SHP77 (cell line): Measurements from ENCODE around the gene FXYD6.

Source experiments
- DNase-seq, 2 experiments: peaks; one replicate each; lab custom pipeline; 2025; lab: John Stamatoyannopoulos, UW

FXYD6 gene

DNA sequence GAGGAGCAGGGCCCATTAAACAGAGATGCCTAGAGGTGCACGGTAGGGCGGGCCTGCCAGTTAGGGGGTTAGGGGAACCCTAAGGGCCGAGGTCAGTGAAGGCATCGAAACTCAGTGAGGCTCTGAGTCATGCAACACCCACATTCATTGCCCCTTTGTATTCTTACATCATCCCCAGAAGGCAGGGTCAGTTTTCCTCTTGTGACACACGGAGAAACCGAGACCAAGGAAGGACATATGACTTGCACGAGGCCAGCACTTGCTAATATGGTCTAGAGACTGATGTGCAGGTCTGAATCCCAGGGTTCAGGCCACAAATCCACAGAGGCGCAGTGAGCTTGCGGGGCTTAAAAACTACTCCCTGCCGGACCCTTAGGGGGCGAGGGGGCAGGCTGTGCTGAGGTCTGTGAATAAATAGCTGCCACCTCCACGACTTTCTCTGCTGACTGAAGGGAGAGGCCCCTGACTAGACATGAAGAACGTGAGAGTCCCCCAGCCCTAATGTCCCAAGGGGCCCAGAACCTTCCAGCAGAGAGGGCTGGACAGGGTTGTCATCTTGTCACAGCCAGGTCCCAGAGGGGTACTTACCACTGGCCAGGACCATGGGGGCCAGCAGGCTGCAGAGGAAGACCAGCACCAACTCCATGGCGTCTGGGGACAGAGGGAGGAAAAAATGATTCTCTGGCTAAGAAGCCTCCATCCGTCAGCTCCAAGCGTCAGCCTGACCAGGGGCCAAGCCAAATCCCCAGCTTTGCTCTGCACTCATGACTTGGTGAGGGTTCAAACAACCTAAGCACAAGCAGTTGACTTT lies 34.1 kb downstream of the FXYD6 start:
- no peak for DNase-seq

DNA sequence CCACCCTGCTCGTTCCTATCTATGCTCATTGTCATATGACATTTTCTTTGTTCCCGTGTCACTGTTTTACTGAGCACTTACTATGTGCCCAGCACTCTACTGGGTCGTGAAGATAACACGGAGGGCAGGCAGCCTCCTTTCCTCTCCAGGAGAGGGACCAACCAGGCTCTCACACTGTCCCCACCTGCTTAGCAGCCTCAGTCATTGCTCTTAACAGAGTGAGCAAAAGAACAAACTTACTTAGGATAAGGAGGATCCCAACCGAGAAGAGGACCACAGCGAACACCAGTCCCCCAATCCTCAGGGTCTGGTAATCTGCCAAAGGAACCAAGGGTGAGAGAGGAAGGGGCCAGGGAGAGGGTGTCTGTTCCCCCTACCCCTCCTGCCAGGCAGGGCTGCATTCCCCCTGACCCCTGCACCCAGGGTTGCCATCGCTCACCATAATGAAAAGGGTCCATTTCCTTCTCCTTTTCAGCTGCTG lies 34.9 kb downstream of the FXYD6 start:
- no peak for DNase-seq

DNA sequence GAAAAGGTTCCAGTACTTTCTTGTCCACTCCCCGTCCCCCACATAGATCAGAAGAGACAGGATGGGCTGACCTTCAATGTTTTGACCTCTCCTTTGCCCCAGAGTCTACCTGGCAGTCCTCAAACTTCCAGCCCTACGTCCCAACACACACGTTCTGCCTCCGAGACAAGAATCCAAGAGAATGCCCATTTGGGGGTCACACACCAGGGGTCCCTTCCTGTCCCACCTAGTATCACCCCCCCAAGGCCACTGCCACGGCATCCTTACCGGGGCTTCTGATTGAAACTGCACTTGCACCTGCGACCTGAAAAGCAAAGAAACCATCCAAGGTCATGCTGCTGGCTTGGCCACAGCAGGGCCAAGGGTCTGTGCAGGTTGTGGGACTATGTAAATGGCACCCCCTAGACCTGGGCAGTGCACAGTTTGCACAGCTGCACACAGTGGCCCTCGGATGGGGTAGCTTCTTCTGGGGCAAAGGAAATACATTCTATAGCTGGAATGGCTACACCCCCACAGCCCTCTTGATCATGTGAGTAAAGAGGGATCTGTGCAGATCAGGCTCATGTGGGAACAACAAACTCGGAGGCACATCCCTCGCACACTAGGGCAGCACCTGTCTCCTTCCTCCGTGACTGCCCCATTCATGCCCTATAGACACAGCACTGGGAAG lies 35.4 kb downstream of the FXYD6 start:
- no peak for DNase-seq

DNA sequence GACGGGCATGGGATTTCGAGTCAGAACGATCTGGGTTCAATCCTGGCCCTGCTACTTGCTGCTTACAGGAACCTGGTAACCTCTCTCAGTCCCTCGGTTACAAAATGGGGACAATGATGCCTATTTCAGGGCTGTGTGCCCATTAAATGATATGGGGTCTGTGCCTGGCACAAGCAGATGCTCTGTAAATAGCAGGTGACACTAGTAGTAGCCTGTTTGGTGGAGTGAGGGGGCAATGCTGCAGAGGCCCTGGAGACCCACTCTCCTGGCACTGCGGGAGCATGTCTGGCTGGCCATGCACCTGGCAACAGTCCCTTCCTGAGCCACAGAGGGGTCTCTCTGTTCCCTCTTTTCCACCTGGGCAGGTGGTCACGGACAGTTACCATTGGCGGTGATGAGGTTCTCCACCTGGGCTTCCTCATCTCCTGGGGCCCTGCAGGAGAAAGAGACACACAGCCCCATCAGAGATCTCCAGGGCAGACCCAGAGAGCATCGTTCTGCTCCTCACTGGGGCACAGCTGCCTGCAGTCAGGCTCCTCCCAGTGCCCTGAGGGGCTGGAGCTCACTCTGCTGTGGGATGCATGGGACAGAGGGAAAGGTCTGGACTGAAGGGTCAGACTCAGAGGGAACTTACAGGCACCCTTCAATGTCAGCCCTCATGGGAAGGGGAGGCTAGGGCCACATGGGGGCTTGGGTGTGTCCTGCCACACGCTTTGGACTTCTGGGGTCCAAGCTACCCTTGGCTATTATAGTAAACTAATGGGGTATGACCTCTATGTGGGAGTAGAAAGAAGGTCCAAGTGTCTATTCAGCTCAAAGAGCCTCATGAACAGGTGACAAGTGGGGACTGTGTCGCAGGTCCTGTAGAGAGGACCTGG lies 36.3 kb downstream of the FXYD6 start:
- no peak for DNase-seq

DNA sequence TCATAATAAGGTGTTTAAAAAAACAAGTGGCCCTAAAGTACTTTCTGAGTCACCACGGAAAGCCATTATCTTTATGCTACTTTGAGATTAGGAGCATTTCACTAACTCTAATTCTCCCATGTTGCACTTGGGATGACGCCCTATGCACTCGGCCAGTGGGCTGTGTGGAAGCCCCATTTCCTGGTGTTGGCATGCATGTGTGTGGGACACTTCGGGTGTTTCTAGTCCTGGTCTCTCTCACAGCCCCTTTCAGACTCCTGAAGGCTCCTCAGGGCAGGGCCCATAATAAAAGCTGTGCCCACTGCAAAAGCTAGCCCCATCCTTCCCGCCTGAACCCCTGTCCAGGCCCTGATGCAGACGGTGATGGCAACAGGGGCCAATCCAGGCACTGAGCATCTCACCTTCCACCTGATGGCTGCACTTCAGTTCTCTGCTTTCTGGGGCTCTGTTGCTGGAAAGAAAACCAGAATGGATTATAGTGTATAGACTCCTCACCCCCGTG lies 37.0 kb downstream of the FXYD6 start:
- no peak for DNase-seq

DNA sequence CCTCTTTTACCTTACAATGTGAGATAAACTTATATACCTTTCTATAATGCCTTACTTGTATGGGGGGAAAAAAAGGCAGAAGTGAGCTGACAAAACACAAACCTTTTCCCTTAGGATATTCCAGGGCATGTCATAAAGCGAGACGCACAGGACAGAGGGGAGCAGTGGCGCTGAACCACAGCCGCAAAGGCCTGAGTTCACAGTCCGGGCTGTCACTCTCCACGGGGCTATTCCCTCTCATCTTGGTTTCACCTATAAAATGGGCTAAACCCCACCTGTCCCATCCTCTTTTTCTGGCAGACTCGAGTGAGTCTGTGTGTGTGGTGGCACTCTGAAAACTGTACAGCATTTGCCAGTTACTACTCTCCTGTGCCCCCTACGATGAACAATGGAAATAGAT lies 37.6 kb downstream of the FXYD6 start:
- DNase-seq, result no peak

DNA sequence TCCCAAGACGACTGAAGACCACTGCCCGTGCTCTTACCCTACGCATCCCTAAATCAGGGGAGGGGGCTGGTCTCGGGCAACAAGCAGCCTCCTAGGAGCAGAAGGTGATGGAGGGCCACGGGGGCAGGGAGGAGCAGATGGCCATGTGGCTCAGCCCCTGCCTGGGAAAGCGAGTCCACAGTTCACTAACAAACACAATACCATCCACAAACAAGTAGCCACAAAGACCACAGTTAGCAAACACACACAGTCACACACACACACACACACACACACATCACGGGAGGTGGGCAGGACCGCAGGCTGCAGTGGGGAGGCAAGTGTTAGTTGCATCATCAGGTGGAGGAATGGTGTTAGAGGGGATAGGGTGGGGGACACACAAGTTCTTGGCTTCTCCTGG lies 38.7 kb downstream of the FXYD6 start:
- DNase-seq, result no peak

DNA sequence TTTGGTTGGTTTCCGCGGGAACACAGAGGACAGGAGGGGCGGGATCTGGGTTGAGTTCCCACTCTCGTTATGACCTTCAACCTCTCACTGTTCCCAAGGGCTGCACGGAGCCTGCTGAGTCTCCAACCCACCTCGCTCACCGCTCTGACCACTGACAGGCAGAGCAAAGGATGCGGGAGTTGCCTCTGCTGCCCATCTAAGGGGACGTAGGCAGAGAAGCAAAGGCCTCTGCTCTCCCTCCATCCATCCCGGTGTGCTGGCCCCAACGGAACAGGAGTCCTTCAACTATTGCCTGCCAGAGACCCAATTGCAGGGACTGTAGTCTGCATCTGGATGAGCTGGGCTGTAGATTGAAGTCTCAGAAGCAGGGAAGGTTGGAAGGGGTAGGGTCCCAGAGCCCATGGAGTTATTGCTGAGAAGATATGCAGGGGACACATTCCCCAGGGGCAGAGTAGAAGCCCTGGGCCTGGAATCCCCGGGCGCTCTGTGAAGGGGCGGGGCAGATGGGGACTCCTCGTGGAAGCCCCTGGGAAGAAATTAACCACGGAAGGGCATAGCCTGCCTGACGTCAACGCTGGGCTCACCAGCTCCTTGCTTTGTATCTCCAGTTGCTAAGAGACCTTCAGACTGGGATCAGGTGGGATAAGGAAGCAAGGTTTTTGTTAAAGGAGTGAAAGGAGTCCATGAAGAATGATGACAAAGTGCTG lies 39.2 kb downstream of the FXYD6 start:
- no peak for DNase-seq

DNA sequence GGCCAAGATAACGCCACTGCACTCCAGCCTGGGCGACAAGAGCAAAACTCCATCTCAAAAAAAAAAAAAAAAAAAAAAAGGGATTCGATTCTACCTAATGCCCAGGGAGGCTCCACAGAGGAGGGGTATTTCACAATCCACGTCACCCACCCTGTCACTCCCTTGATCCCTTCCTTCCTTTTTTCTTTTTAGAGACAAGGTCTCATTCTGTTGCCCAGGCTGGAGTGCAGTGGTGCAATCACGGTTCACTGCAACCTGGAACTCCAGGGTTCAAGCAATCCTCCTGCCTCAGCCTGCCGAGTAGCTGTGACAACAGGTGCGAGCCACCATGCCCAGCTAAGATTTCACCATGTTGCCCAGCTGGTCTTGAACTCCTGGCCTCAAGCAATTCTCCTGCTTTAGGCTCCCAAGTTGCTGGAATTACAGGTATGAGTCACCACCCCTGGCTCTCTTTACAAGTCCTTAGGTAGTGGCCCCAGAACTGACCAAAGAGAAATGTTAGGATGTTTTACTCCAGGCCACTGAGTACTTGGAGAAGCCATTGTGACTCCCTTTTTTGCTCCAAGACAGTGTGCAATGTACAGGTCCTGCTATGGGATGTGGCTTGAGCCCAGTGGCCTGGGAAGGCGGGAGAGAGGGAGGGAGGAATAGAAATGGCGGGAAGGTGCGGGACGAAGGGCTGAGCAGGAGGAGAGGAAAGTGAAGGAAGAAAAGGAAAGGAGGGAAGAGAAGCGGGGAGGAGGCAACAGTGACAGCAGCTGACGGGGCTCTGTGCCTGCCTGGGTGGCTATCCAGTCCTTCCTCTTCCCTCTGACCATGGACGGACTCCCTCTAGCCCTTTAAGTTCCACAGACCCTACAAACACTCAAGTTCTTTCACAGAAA lies 40.1 kb downstream of the FXYD6 start:
- DNase-seq, result no peak

DNA sequence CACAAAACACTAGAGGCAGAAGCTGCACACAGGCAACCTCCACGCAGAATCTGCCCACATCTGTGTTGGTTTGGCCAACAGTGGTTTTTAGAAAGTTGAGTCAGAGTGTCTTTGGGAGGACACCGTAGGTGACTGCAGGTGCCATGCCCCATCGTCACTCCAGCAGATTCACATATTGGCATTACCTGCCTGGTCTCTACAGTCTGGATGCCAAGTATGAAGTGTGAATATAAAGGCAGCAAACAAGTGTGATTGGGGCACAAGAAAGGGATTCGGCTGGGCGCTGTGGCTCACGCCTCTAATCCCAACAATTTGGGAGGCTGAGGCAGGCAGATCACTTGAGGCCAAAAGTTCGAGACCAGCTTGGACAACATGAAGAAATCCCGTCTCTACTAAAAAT lies 40.9 kb downstream of the FXYD6 start:
- DNase-seq, result no peak

DNA sequence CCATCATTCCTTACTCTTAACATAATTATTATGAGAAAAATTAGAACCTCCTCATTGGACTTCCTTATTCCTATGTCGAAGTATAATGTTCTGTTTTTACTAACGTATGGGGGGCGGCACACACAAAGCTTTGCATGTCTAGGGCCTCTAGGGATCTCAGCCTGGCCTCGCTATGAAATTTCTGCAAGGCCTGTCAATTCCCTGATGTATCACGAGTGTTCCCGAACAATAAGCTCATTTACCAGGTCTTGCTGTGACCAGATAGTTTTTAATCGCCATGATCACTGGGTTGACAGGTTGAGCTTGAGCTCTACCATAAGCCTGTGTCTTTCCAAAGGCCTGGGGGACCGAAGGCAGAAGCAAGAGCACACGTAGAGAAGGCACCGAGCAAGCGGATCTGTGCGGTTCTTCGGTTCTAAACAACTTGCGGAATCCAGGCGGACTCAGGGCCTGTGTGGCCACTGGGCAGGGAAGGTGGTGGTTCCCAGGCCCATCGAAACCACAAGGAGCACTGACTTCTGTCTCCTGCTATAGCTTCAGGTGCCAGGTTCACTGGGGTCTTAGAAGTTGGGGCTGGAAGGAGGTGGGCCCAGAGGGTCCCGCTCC lies 41.5 kb downstream of the FXYD6 start:
- no peak for DNase-seq

DNA sequence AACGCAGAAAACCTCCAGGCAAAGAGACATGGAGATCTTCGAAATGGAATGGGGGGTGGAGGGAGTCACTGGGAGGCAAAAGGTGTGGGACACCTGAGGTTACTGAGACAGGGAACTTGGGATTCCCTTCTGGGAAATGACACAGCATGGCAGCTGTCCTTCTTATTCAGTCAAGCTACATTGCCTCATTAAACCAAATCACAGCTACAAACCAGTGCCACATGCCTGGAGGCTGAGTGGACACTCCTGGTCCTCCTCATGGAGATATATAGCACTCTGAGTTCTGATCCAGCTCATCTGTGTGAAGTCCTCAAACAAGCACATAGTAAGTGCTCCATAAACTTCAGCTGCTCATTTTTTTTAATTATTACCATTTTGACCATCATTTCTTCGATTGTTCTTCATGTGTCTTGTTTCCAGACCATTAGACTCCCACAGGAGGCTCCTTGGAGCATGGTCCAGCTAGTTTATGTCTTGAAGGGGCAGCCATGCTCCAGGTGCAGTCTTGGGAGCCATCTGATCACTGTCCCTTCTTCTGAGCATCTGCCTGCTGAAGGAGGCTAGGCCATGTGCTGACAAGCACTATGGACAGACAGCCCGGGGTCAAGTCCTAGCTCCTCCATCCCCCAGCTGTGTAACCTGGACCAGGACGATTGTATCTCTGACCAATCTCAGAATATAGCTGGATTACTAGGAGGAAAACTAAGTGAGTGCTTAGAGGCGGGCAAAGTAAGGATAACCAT lies 42.2 kb downstream of the FXYD6 start:
- no peak for DNase-seq

DNA sequence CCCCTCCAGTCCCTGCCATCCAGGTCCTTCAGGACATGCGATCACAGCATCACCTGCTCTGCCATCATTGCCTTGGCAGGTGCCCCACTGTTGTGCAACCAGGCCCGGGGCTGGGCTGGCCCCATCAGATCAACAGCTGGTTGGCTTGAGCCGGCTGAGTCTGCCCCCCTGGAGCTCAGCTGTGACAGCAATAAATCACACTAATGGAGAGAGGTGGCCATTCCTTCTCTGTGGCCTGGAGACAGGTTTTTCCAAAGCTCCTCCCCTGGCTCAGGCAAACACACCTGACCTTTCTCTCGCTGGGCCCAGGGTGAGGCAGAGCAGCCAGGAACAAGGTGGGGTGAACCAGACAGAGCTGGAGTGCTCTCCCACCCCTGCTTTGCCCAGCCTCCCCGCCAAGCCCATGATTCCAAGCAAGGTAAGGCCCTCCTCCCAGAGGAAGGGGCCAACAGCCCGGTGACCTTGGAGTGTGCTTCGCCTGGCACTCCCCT lies 43.0 kb downstream of the FXYD6 start:
- DNase-seq, result peak; percentile 71 to 86

DNA sequence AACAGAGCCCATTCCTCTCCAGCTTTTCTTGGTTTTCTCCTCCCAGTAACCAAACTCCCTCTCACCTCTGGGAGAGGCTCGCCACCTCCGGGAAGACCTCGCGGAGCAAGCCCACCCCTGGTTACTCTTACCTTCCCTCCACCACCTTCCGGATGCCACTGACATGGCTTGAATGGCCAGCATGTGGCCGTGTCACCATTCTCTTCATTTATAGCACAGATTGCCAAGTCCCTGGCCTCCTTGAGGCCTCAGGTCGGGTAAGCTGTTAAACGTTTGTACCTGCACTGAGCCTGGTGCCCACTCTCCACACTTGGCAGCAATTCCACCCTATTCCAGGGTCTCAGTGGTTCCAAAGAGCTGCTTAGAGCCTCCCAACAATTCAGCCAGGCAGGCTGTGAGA lies 43.9 kb downstream of the FXYD6 start:
- DNase-seq, result no peak

DNA sequence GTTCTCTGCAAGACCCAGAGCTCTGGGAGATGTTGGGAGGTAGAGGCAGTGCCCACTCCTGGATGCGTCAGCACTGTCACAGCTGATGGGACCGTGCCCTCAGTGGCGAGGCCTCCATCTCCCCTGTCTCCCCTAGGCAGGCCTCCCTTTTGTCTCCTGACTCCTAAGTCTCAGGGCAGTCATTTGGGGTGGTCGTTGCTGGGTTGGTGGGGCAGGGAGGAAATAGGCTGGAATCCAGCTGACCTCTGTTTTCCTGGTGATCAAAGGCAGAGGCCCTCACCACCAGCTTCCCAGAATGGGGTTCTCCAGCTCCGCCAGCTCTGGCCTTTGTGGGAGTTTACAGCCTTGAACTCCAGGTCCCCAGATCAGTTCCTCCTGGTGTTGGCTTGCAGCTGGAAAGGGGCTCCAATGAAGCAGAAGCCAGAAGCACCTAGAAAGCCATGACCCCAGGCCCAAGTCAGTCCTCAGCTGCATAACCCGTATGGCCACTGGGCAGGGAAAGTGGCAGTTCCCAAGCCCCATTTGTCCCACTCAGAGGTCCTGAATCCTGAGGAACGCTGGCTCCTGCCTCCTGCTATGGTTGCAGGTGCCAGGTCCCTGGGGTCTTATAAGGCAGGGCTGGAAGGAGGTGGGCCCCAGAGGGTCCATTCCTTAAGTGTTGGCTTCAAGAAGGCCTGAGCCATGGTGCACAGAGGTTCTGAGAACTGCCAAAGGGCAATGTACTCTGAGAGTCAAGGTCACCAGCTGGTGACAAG lies 44.6 kb downstream of the FXYD6 start:
- no peak for DNase-seq

DNA sequence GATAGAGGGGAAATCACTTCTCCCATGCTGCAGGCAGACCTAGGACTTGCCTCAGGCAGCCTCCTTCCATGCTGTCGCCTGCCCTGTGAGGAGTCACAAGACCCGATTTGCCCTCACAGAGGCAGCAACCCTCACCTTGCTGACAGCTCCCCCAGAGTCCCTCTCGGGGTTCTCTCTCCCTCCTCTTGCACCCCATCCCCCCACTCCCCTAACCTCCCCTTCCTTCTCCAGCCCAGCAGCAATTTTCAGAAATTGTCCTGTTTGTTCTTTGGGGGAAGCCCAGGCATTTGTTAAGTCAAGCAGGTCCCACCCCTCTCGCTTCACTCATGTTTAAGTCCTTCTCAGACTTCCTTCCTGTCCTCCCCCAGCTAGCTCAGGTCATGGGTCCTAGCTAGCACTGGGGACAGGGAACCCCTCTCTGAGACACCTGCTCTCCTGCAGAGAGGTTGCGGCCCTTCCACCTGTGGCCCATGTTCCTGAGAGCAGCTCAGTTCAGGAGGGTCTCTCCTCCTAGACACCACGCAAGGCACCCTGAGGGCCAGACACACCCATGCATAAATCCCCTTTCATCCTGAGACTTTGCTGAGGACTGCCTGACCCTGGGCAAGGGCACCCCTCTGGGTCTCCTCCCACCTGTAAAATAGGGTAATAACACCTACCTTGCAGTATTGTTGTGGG lies 45.6 kb downstream of the FXYD6 start:
- no peak for DNase-seq

DNA sequence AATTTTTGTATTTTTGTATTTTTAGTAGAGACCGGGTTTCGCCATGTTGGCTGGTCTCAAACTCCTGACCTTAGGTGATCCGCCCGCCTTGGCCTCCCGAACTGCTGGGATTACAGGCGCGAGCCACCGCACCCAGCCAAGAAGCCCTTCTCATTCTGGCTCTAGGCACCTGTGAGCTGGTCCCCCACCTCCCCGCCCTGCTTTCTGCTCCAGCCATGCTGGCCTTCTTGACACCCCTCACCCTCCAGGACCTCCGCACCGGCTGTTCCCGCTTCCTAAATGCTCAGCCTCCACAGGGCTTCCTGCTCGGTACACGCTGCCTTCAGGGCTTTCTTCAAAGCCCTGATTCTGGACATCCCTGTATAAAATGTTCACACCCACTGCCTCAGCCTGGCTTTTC lies 46.4 kb downstream of the FXYD6 start:
- no peak for DNase-seq

DNA sequence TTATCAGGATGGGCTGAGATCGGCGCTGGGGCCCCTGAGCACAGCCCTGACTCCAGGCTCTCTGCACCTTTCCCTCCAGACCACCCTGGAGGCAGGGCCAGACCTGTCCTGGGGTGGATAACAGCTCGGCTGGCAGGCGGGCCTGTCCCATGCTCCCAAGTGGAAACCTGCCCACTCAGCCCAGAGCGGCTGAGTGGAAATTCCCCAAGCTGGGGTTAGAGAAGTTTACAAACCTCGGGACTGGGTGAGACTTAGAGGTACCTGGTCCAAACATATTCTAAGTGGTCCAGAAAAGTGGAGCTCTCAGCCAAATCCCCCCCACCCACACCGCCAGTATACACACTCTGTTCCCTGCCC lies 47.1 kb downstream of the FXYD6 start:
- DNase-seq, result no peak
